ENCODE data around the gene VAX1.
"Not testable (repeated sequence)": the region's sequence is repeated elsewhere in the genome, so short reads cannot be mapped to it uniquely, and the experiment has no call there.

The VAX1 gene

GRCh38 chr10:117131376-117132327 lies 6.4 kb downstream of the VAX1 start:
- H3K9me2 ChIP-seq (replicated peaks; ENCODE audit: low read depth, low read length), result no peaks in the 10 kb centered on the region
- TF ChIP-seq CTCF (conservative IDR thresholded peaks at IDR 0.05; ENCODE audit: low read length), result no peak
- TF ChIP-seq EZH2phosphoT487 (IDR thresholded peaks at IDR 0.05; ENCODE audit: borderline replicate concordance), result no peak
- H3K4me1 ChIP-seq (ENCODE audit: insufficient read depth, low read length, poor library complexity, severe bottlenecking), result no peaks in the 10 kb centered on the region
- no peaks in the 10 kb centered on the region for H4K20me1 ChIP-seq (ENCODE audit: insufficient read depth, low read length, poor library complexity, severe bottlenecking)
- no peaks in the 10 kb centered on the region for H3K27me3 ChIP-seq (ENCODE audit: insufficient read depth, low read length, poor library complexity, severe bottlenecking)
- no peak overlapping the region for H3K4me3 ChIP-seq (ENCODE audit: low read length, poor library complexity, severe bottlenecking)
- no peaks in the 10 kb centered on the region for H3K9me3 ChIP-seq (ENCODE audit: insufficient read depth, low read depth, low read length)
- no peaks in the 10 kb centered on the region for H3K79me2 ChIP-seq (ENCODE audit: insufficient read depth, low read length)
- no peaks in the 10 kb centered on the region for H3K36me3 ChIP-seq (ENCODE audit: insufficient read depth, low read length)
- no peak overlapping the region for H3K9ac ChIP-seq (ENCODE audit: low read depth, low read length, poor library complexity, severe bottlenecking)
- H3F3A ChIP-seq (ENCODE audit: low read depth), result no peaks in the 10 kb centered on the region
- no peak overlapping the region for H2AFZ ChIP-seq (ENCODE audit: low read length)
- no peak overlapping the region for H3K4me2 ChIP-seq (ENCODE audit: low read depth, low read length, poor library complexity, severe bottlenecking)

- Histone ChIP-seq H3K4me2 (ENCODE audit: low read depth, low read length, poor library complexity, severe bottlenecking) (no peak overlapping the region), H3K4me3 (ENCODE audit: low read length, poor library complexity, severe bottlenecking) (no peak overlapping the region), H3K36me3 (ENCODE audit: insufficient read depth, low read length) (no peaks in the 10 kb centered on the region), H3K4me1 (ENCODE audit: insufficient read depth, low read length, poor library complexity, severe bottlenecking) (no peaks in the 10 kb centered on the region), H2AFZ (ENCODE audit: low read length) (no peak overlapping the region), H3K9ac (ENCODE audit: low read depth, low read length, poor library complexity, severe bottlenecking) (no peak overlapping the region), H3K9me2 (replicated peaks; ENCODE audit: low read depth, low read length) (no peaks in the 10 kb centered on the region), H4K20me1 (ENCODE audit: insufficient read depth, low read length, poor library complexity, severe bottlenecking) (no peaks in the 10 kb centered on the region), H3K9me3 (ENCODE audit: insufficient read depth, low read depth, low read length) (no peaks in the 10 kb centered on the region), H3K79me2 (ENCODE audit: insufficient read depth, low read length) (no peaks in the 10 kb centered on the region), H3K27me3 (ENCODE audit: insufficient read depth, low read length, poor library complexity, severe bottlenecking) (no peaks in the 10 kb centered on the region), H3F3A (ENCODE audit: low read depth) (no peaks in the 10 kb centered on the region)
- no peak for TF ChIP-seq EZH2phosphoT487 (IDR thresholded peaks at IDR 0.05; ENCODE audit: borderline replicate concordance)
- no peak for TF ChIP-seq CTCF (conservative IDR thresholded peaks at IDR 0.05; ENCODE audit: low read length)
Observed at GRCh38 chr10:117130862-117131375, 7.2 kb downstream of the VAX1 start.

DNA sequence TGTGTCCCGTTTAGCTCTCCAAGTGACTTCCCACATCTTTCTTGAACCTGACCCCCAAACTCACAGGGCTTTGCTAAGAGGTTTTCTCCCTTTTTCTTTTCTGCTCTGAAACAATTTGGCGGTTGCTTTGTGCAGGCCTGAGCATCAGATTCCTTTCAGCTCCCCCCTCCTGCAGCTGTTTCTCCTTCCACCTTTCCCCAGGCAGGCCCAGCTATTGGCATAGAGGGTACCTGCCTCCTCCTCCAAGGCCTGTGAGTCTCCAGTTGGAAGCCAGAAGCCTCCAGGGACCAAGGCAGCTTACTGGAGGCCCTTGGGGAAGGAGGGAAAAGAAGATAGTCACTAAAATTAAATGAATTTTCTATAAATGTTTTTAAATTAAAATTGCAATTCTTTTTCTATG lies 7.7 kb downstream of the VAX1 start:
- Histone ChIP-seq H3K4me1 (ENCODE audit: insufficient read depth, low read length, poor library complexity, severe bottlenecking) (no peaks in the 10 kb centered on the region), H3K36me3 (ENCODE audit: insufficient read depth, low read length) (no peaks in the 10 kb centered on the region), H3F3A (ENCODE audit: low read depth) (no peaks in the 10 kb centered on the region), H3K79me2 (ENCODE audit: insufficient read depth, low read length) (no peaks in the 10 kb centered on the region), H3K27me3 (ENCODE audit: insufficient read depth, low read length, poor library complexity, severe bottlenecking) (no peaks in the 10 kb centered on the region), H3K4me2 (ENCODE audit: low read depth, low read length, poor library complexity, severe bottlenecking) (no peak overlapping the region), H4K20me1 (ENCODE audit: insufficient read depth, low read length, poor library complexity, severe bottlenecking) (no peaks in the 10 kb centered on the region), H3K9ac (ENCODE audit: low read depth, low read length, poor library complexity, severe bottlenecking) (no peak overlapping the region), H3K9me2 (replicated peaks; ENCODE audit: low read depth, low read length) (no peaks in the 10 kb centered on the region), H3K9me3 (ENCODE audit: insufficient read depth, low read depth, low read length) (no peaks in the 10 kb centered on the region), H3K4me3 (ENCODE audit: low read length, poor library complexity, severe bottlenecking) (no peak overlapping the region), H2AFZ (ENCODE audit: low read length) (no peak overlapping the region)
- TF ChIP-seq CTCF (conservative IDR thresholded peaks at IDR 0.05; ENCODE audit: low read length) (no peak), EZH2phosphoT487 (IDR thresholded peaks at IDR 0.05; ENCODE audit: borderline replicate concordance) (no peak)

DNA sequence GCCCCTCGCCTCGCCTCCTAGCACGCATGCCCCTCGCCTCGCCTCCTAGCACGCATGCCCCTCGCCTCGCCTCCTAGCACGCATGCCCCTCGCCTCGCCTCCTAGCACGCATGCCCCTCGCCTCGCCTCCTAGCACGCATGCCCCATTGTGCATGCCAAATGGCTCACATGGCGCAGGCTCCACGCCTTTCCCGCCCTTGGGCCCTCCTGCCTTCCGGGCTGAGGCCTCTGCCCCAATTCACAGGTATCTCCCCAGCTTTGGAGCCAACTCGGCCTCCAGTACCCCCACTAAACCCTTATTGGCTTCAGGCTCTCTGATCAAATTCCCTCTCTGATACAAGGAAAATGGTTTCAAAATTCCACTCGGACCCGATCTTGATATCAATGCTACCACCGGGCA lies 11.4 kb downstream of the VAX1 start:
- H4K20me1 ChIP-seq (ENCODE audit: insufficient read depth, low read length, poor library complexity, severe bottlenecking); H3K4me2 ChIP-seq (ENCODE audit: low read depth, low read length, poor library complexity, severe bottlenecking); H3K9ac ChIP-seq (ENCODE audit: low read depth, low read length, poor library complexity, severe bottlenecking); H2AFZ ChIP-seq (ENCODE audit: low read length); H3K79me2 ChIP-seq (ENCODE audit: insufficient read depth, low read length); H3K27me3 ChIP-seq (ENCODE audit: insufficient read depth, low read length, poor library complexity, severe bottlenecking); H3K4me3 ChIP-seq (ENCODE audit: low read length, poor library complexity, severe bottlenecking); H3F3A ChIP-seq (ENCODE audit: low read depth); H3K9me3 ChIP-seq (ENCODE audit: insufficient read depth, low read depth, low read length); H3K4me1 ChIP-seq (ENCODE audit: insufficient read depth, low read length, poor library complexity, severe bottlenecking); H3K9me2 ChIP-seq (replicated peaks; ENCODE audit: low read depth, low read length); H3K36me3 ChIP-seq (ENCODE audit: insufficient read depth, low read length): not testable (repeated sequence)

Measured in Loucy (cell line).